Neutrophil (primary cell): ENCODE data around the gene HOXA5.

Experiments used
- H3K27ac ChIP-seq: fragments of 200-600 bp; sonication (generic); 2 replicates; pipeline ENCODE4 v1.5.1; 2016; ENCODE audit warnings: mild to moderate bottlenecking, moderate library complexity
- H3K27me3 ChIP-seq: fragments of 200-600 bp; sonication (generic); 2 replicates; pipeline ENCODE4 v1.6.0; 2016; ENCODE audit warnings: mild to moderate bottlenecking
- H3K36me3 ChIP-seq: fragments of 200-600 bp; sonication (generic); 2 replicates; pipeline ENCODE4 v1.5.1; 2017
- H3K4me1 ChIP-seq, 2 experiments: fragments of 200-600 bp in 1 of 2; sonication (generic) in 1 of 2; 1 replicate in 1 of 2; 2 replicates in 1 of 2; pipeline versions ENCODE4 v1.5.1 to v1.6.1; 2013 to 2016; ENCODE audit warnings: low read depth in 1 of 2, low read length in 1 of 2, mild to moderate bottlenecking in 1 of 2, moderate library complexity in 1 of 2; ENCODE audit not compliant: control insufficient read depth in 1 of 2, insufficient read depth in 1 of 2
- H3K4me3 ChIP-seq, 2 experiments: fragments of 200-600 bp in 1 of 2; sonication (generic) in 1 of 2; 1 replicate in 1 of 2; 2 replicates in 1 of 2; pipeline ENCODE4 v1.5.1; 2013 to 2016; ENCODE audit warnings: low read depth in 1 of 2, low read length in 1 of 2, mild to moderate bottlenecking in 1 of 2, moderate library complexity in 1 of 2
- H3K9me3 ChIP-seq: fragments of 200-600 bp; sonication (generic); 2 replicates; pipeline ENCODE4 v1.5.1; 2016
- CTCF ChIP-seq: fragments of 200-600 bp; sonication (generic); IDR thresholded peaks from 2 replicates; pipeline ENCODE4 v1.5.1; 2016; ENCODE audit warnings: antibody characterized with exemption

HOXA5 gene

GRCh38 chr7:27156916-27157701 is 13.6 kb upstream of the HOXA5 start:
- Histone ChIP-seq H3K4me1 (peaks cover 39 to 71% of the 10 kb centered on the region in 2 experiments), H3K27me3 (peaks cover 100% of the 10 kb centered on the region), H3K4me3 (peak overlapping the region in 1 of 2 experiments; percentile 25), H3K27ac (no peak overlapping the region), H3K36me3 (no peaks in the 10 kb centered on the region), H3K9me3 (no peaks in the 10 kb centered on the region)
- TF ChIP-seq CTCF, result no peak

- no peaks in the 10 kb centered on the region for H3K9me3 ChIP-seq
- H3K4me1 ChIP-seq, result peaks cover 42 to 71% of the 10 kb centered on the region in 2 experiments
- H3K27ac ChIP-seq, result no peak within 1 kb of the TSS
- peak within 1 kb of the TSS in 1 of 2 experiments; percentile 25 for H3K4me3 ChIP-seq
- peaks cover 100% of the 10 kb centered on the region for H3K27me3 ChIP-seq
- no peak for TF ChIP-seq CTCF
- H3K36me3 ChIP-seq, result no peaks in the 10 kb centered on the region
These were observed 13.0 kb upstream of the HOXA5 start, which contains the start of gene HOXA7 for GRCh38 chr7:27156508-27156898. TSS of gene HOXA7 (minus strand) at chr7:27156675. CDS start at chr7:27156545, 130 bp downstream.

- H3K36me3 ChIP-seq, result no peaks in the 10 kb centered on the region
- H3K27me3 ChIP-seq, result peaks cover 100% of the 10 kb centered on the region
- peaks cover 44 to 71% of the 10 kb centered on the region in 2 experiments for H3K4me1 ChIP-seq
- TF ChIP-seq CTCF, result no peak
- H3K9me3 ChIP-seq, result no peaks in the 10 kb centered on the region
- H3K4me3 ChIP-seq, result peak overlapping the region in 1 of 2 experiments; percentile 25
- no peak overlapping the region for H3K27ac ChIP-seq
These were observed 12.5 kb upstream of the HOXA5 start for GRCh38 chr7:27155816-27156507.

- Histone ChIP-seq H3K27me3 (peaks cover 100% of the 10 kb centered on the region), H3K36me3 (no peaks in the 10 kb centered on the region), H3K9me3 (no peaks in the 10 kb centered on the region), H3K4me1 (peaks cover 44 to 71% of the 10 kb centered on the region in 2 experiments), H3K4me3 (peak overlapping the region in 1 of 2 experiments; percentile 25), H3K27ac (no peak overlapping the region)
- TF ChIP-seq CTCF, result no peak
These were observed 11.7 kb upstream of the HOXA5 start for GRCh38 chr7:27154901-27155815.

- H3K27ac ChIP-seq, result no peak overlapping the region
- H3K36me3 ChIP-seq, result no peaks in the 10 kb centered on the region
- H3K4me3 ChIP-seq, result no peak overlapping the region
- H3K9me3 ChIP-seq, result no peaks in the 10 kb centered on the region
- no peak for TF ChIP-seq CTCF
- H3K4me1 ChIP-seq, result peaks cover 39 to 64% of the 10 kb centered on the region in 2 experiments
- H3K27me3 ChIP-seq, result peaks cover 100% of the 10 kb centered on the region
These were observed 10.9 kb upstream of the HOXA5 start for GRCh38 chr7:27154369-27154768.
